Measurements from ENCODE around the gene EMX1. TPM values are rescaled to one million over a fixed set of nuclear protein-coding genes. Genes with fewer than 3 reads are reported as not detected.

The EMX1 gene
- total and polyA plus RNA-seq, 2 of the 13 experiments (the other 11 are each of a cell fraction or from before 2014, with no cell fraction given) = 0.62 to 4.9 TPM

GRCh38 chr2:72925328-72925943 lies 8.1 kb downstream of the EMX1 start (continued):
- TF ChIP-seq MEIS1 (CRISPR knock-in tag; IDR thresholded peaks at IDR 0.05; ENCODE audit: borderline replicate concordance) (no peak), SYNCRIP (IDR thresholded peaks at IDR 0.05; ENCODE audit: insufficient read depth, low read depth, low read length) (no peak), ARNT (IDR thresholded peaks at IDR 0.05) (no peak)

GRCh38 chr2:72926368-72926767 lies 9.0 kb downstream of the EMX1 start:
- Histone ChIP-seq H3K36me3 (replicated peaks in 1 of 2; ENCODE audit: control insufficient read depth in 1 of 2, insufficient read depth in 2 of 2, low read length in 2 of 2) (no peaks in the 10 kb centered on the region), H3K4me3 (replicated peaks in 1 of 3; ENCODE audit: insufficient read depth in 1 of 3, low read depth in 2 of 3, low read length in 3 of 3) (no peak overlapping the region), H2AFZ (ENCODE audit: low read length) (no peak overlapping the region), H3K27me3 (ENCODE audit: control insufficient read depth in 1 of 2, insufficient read depth in 2 of 2, low read length in 2 of 2) (peaks cover 2 to 86% of the 10 kb centered on the region in 2 experiments; a peak in 4 of 5 replicates), H3K9ac (ENCODE audit: insufficient read depth, low read depth, low read length) (no peak overlapping the region), H3K79me2 (ENCODE audit: insufficient read depth, low read length) (no peaks in the 10 kb centered on the region), H3K4me2 (ENCODE audit: low read depth, low read length) (no peak overlapping the region), H3K4me1 (ENCODE audit: insufficient read depth, low read length) (no peaks in the 10 kb centered on the region), H3K27ac (ENCODE audit: extremely low read length, insufficient read depth, low read length) (no peak overlapping the region), H4K20me1 (ENCODE audit: insufficient read depth, low read length) (no peaks in the 10 kb centered on the region), H3K9me3 (ENCODE audit: low read length) (no peaks in the 10 kb centered on the region)
- in situ Hi-C loops (cut with HindIII; ENCODE audit: extremely low pct_ligation_motif_present, low pct_unique_long_range_greater_than_20kb) (no loop called here), intact Hi-C loops (cut with micrococcal nuclease; ENCODE audit: unreplicated experiment) (no loop called here)
- FAIRE-seq (no peak), ATAC-seq (no peak), DNase-seq (ENCODE audit: low spot score) (no peak)
- TF ChIP-seq ZNF768 (CRISPR knock-in tag; IDR thresholded peaks at IDR 0.05) (peak; percentile 50; the same call in 1 of the 2 replicates), KIAA2018 (CRISPR knock-in tag; IDR thresholded peaks at IDR 0.05; ENCODE audit: borderline replicate concordance) (no peak), EZH2 (conservative IDR thresholded peaks at IDR 0.05; ENCODE audit: low read depth, low read length) (0 out of 2 replicates have a peak, but pooled peaks have one; percentile 22), NFYC (CRISPR knock-in tag; IDR thresholded peaks at IDR 0.05) (no peak), KLF11 (CRISPR knock-in tag; IDR thresholded peaks at IDR 0.05) (no peak)
- no TSS peak for BruUV-seq (replicated peaks)
- 41% methylated on average over 4 of the region's 4 CpGs for WGBS (ENCODE audit: low lambda C conversion rate)
- CTCF ChIA-PET (ENCODE audit: low intra/inter-chr PET ratio, low total read pairs) = no interaction called here
- POLR2A ChIA-PET = interaction anchor here (1.4 kb wide), 1 partner anchor 145 kb away, joined by 3 read pairs; the partner anchor contains the start of gene SFXN5

All from HepG2 (cell line).